GM18868 (cell line): ENCODE data around the gene TTC3.
A peak's percentile ranks its signal among the peaks of the same experiment; 100 is the strongest.
"Not testable (repeated sequence)": the region's sequence is repeated elsewhere in the genome, so short reads cannot be mapped to it uniquely, and the experiment has no call there.

Experiments
- ATAC-seq: cut with Tn5 transposase; IDR thresholded peaks from one replicate; pipeline ENCODE4 v1.9.1; 2021; ENCODE audit warnings: mild to moderate bottlenecking, moderate library complexity; ENCODE audit not compliant: unreplicated experiment

TTC3 gene

DNA sequence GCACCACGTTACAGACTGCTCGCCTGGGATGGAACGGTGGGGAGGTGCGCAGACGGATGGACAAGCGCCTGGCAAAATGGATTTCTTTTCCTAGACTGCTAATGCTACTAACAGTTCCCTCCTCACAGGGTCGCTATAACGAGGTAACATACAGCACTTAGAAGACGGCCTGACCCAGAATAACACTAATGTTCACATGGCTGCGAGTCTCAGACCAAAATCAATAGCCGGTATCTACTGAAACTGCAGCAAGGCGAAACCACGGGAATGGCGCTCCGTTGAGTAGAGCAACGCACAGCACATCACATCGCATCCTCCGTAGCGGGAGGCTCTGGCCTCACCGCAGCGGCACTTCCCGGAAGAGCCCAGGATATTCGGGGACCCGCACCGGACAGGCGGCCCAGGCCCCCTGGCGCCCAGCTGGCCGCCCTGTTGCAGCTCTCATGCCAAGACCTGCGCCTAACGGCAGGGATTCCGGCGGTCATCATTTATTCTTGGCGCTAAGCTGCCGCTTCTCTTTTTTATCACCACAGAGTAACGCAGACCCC lies 147.5 kb downstream of the TTC3 start:
- peak; percentile 37 for ATAC-seq

GRCh38 chr21:37220981-37221664 lies 148.1 kb downstream of the TTC3 start:
- ATAC-seq, result peak; percentile 87

DNA sequence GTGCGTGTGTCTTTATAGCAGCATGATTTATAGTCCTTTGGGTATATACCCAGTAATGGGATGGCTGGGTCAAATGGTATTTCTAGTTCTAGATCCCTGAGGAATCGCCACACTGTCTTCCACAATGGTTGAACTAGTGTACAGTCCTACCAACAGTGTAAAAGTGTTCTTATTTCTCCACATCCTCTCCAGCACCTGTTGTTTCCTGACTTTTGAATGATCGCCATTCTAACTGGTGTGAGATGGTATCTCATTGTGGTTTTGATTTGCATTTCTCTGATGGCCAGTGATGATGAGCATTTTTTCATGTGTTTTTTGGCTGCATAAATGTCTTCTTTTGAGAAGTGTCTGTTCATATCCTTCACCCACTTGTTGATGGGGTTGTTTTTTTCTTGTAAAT lies 149.2 kb downstream of the TTC3 start:
- not testable (repeated sequence) for ATAC-seq

- ATAC-seq, result no peak
Measured at GRCh38 chr21:37223804-37224345, 150.8 kb downstream of the TTC3 start.

DNA sequence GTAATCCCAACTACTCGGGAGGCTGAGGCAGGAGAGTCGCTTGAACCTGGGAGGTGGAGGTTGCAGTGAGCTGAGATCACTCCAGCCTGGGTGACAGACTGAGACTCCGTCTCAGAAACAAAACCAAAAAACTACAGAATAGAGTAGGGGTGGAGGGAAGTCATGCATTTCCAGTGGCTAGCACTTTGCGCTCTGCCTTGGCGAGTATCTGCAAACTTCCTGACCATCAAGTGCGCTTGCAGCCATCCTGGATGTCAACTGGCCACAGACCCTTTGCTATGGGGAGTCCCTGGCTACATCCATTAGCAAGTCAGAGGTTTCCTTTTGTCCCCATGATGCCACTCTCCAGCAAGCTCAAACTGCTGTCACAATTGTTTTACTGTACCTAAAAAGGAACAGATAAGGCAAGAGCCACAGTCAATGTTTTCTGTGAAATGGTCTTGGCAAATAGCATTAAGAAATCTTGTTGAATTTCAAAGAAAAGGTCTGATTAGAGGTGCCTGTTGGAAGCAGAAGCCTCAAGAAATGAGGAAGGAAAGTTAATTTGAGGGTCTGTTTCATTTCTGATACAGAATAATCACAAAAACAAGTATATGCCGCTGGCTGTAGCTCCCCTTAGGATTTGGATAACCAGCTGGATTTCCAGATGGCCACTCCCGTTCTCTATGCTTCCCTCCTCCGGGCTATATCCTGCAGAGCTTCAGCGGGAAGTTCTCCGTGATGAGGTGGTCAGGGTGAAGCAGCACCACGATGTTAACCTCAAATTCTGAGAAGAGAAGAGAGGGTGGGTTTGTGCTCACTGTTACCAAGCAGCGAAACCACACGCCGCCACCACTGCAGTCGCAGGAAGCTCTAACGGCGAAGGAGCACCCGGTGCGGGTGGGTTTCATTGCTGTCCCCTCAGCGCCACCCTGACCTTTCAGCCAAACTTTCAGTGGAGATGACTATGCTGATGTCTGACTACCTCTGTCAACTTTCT lies 152.1 kb downstream of the TTC3 start:
- ATAC-seq, result no peak

DNA sequence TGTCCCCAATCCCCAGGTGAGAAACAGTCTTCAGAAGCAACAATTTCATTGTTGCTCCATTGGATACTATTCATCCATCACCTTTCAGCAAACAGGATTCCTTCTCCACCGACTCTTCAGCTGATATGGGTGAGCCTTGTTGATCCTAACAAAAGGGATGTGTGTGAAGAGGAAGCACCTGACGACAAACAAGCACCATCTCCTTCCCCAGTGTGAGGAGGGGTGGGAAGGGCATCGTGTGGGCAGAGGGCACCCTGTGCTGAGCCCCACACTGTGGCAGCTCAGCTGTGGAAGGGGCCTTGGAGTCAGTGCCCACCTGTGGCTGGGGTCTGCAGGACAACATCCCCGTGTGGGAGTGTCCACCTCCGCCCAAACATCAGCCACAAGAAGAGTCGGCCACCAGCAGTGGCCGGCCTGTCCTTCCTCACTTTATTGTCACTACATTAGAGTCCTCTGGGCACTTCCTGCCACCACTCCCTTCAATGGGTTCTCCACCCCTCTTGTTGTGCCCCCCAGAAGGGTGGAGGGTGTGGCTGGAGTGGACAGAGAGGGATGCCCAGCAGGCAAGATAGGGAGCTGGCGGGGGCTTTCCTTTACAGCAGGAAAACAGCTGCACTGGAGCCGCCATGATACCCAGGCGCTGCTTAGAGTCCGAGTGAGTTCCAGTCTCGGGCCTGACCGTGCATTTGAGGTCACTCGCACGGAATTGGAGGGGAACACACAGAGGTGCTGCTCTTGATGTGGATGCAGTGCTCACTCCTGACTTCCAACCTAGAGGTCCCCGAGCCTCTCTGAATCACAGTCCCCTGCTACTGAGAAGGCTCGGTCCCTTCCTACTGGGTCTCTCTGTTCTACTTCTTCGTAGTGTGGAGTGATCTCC lies 153.2 kb downstream of the TTC3 start:
- no peak for ATAC-seq

- ATAC-seq, result no peak
Measured at GRCh38 chr21:37227071-37228002, 154.3 kb downstream of the TTC3 start.

- ATAC-seq, result no peak
Measured at GRCh38 chr21:37228003-37228400, 154.9 kb downstream of the TTC3 start.

DNA sequence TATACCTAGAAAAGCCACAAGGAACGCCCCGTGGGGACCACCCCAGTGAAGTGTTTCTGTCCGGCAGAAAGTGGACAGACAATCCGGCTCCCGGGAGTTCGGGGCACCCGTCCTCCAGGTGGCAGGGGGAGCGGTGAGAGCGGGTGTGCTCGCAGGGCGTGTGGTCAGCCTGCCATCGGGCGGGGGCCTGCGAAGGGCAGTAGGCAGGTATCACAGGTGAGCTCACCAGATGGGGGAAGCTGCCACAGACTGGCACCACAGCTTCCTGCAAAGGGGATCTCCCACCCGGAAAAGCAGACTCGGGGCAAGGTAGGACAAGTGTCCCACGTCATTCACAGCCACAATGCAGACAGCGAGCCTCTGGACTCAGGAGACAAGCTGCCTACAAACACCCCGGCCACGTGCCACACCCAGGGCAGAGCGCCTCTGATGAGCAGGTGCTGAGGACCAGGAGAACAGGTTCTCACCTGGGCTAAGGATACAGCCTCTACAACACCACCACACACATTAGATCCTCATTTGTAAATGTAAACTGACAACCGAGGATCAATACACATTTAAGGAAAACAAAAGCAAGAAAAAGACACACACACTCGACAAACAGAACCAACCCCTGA lies 157.7 kb downstream of the TTC3 start:
- ATAC-seq, result no peak

DNA sequence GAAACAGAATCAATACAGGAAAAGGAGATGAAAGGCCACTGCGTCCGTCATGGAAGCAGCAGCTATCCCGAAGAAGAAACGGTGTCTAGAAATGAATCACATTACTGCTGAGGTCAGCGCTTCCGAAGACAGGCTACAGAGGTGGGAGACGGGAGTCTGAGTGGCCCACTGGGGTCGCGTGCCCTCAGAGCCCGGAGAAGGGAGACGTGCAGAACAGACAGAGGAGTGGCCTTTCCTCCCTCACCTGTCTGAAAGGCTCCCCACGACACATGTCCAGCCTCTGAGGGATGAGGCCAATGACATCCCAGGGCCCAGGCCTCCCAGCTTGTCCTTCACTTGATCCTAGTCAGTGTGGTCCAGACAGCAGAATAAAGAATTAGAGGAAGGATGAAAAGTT lies 158.2 kb downstream of the TTC3 start:
- ATAC-seq, result no peak

DNA sequence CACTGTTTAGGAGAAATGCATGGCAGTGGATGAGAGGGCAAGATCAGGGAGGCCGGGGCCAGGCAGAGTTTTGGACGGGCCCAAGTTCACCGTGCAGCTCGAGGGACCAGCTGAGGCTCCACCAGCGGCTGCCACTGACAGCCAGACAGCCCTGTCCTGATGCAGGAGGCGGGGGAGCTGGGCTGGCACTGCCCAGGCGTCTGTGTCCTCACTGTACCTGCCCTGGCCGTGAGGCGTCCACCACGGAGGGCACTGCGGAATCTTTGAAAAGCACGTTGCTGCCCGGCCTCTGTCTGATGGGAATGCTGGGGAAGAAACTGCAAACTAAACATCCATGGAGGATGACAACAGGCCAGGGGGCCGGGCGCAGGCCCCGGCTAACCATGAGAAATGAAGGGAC lies 158.6 kb downstream of the TTC3 start:
- no peak for ATAC-seq

DNA sequence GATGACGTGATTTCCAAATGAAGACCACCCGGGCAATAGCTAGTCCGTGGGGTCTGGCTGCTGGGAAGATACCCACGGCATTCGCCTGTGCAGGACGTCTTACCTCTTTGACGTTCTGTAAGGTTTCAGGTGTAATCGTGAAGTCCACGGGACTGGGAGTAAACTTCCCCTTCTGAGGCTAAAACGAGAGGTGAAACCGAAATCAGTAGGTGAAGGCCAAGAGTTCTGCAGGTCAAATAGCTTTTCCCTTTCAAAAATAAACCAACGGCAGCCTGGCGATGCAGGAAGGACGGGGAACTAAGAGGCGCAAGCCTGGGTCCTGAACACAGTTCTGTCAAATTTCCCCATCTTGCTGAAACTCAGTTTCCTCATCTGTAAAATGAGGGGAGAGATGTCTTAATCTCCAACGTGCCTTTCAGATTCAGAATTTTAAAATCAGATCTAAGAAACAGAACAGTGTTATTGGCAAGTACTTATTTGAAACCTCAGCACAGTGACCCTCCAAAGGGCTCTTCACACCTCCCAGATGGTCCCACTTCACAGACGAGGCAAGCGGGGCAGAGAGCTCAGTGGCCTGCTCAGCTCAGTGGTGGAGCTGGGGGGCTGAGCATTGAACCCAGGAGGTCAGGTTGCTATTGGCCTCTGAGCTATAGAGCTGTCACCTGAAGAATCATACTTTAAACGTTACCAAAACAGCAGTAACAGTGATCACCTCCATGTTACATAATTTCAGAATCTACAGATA lies 159.4 kb downstream of the TTC3 start:
- ATAC-seq, result peak; percentile 74

- ATAC-seq, result no peak
Measured at GRCh38 chr21:37233551-37234146, 160.6 kb downstream of the TTC3 start.

- no peak for ATAC-seq
Measured at GRCh38 chr21:37237346-37237745, 164.3 kb downstream of the TTC3 start.

GRCh38 chr21:37237764-37238163 lies 164.7 kb downstream of the TTC3 start:
- ATAC-seq, result no peak

- ATAC-seq, result no peak
Measured at GRCh38 chr21:37240978-37241377, 167.9 kb downstream of the TTC3 start.

- ATAC-seq, result no peak
Measured at GRCh38 chr21:37241426-37241825, 168.4 kb downstream of the TTC3 start.

- ATAC-seq, result no peak
Measured at GRCh38 chr21:37243961-37244360, 170.9 kb downstream of the TTC3 start.
